HG02798 (cell line): ENCODE results near the gene SYNDIG1.

Source experiments
- ATAC-seq: cut with Tn5 transposase; IDR thresholded peaks from one replicate; pipeline ENCODE4 v1.9.1; 2021; ENCODE audit warnings: mild to moderate bottlenecking; ENCODE audit not compliant: unreplicated experiment, poor library complexity

Gene SYNDIG1

DNA sequence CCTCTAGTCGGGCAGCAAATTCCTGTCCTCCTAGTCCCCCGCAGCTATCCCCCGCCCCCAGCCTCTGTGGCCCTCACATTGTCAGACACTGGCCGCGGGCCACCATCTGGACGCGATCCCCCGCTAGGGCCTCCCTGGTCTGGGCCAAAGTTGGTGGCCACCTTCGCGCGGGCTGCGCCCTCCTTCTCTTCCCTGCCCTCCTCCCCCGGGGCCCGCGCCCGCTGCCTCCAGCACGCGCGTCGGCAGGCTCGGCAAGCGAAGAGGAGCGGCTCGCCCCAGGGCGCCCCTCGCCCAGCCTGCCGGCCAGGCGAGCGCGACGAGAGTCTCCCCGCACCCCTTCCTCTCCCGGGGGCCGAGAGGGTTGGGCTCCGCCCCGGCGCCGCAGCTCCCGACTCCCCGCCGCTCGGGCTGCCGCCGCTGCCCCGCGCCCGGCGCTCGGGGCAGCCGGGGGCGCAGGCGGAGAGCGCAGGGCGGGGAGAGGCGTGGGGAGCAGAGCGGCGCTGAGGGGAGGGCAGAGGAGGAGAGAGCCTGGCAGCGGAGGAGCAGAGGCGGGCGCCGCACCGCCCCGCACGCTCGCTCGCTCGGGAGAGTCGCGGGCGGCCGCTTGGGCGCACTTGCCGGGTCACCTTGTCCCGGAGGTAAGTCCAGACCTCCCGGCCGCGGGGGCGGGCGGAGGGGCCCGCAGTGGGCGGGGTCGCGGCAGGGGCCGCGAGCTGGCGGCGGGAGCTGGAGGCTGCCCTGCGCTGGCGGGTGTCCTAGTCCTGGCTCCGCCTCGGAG is at the start of gene SYNDIG1:
Gene SYNDIG1, plus strand, starts transcription at position 514 of the 778 bp plus-strand sequence. CDS start 73,469 bp downstream, outside the sequence.
- no peak for ATAC-seq

- no peak for ATAC-seq
Observed at GRCh38 chr20:24419786-24420185, 49.6 kb upstream of the SYNDIG1 start.

DNA sequence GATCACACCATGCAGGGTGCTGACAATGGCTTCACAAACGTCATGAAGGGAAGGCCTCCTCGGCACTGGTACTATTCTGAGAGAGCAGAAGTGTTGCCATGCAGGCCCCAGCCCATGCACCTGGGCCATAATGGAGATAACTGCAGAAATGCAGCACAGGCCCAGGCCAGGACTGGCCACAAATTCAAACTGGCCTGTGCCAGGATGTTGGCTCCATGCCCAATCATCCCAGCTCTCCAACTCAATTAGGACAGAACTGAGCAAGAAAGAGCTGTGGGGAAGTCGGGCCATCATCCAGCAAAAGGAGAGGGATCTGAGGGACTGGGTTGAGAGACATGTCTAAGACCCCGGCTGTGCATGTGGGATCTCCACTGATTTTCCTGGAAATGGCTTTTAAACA is 48.9 kb upstream of the SYNDIG1 start:
- ATAC-seq, result no peak

DNA sequence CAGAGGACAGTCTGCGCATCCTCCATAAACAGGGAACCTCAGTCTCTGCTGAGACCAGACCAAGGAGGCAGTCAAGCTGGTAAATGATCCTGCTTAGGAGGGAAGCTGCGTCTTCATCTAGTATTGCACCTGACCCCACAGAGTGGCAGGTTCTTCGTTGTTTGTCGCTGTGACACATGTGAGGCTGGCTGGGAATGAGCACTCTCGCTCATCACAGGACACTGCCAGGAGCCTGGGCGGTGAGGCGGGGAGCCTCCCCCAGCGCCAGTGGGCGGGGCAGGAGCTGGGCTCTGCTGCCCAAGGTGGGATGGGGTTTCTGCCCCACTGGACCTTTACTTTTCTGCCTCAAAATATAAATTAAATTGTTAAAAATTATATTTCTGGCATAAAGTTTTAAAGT is 48.4 kb upstream of the SYNDIG1 start:
- no peak for ATAC-seq

GRCh38 chr20:24422091-24422760 is 47.2 kb upstream of the SYNDIG1 start:
- no peak for ATAC-seq

DNA sequence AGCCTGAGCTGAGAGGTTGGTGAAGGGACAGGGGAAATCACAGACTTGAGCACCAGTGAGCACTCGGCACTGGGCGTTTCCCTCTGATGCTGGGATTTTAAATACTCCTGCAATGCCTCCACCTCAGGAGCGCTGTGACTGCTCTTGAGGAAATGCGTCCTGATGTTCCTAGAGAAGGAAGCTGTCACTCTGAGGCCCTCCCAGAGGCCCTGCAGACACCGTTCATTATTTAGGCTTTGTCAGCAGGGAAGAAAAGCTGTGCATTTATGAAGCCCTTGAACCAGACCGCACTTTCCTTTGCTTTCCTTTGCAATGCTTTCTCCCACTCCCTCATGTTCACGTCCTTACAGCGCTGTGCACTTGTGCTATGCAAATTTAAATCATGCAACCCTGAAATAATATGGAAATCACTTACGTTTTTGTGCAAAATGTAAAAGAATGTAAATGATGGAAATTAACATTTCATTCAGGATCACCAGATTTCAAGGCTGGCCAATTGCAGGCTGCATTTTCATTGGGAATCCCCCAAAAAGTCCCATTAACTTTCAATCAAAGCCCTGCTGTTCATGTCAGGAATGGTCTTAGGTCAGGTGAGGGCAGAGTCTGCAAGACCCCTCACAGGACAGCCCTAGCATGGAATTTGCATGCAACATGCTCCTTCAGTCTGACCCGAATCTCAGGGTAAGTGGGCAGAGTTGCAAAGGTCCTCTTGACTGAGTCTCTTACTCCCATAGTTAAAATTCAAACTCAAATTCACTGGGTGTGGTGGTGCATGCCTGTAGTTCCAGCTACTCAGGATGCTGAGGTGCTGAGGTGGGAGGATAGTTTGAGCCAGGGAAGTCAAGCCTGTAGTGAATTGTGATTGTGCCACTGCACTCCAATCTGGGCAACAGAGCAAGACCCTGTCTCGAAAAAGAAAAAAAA is 45.8 kb upstream of the SYNDIG1 start:
- ATAC-seq, result no peak

- peak; percentile 45 for ATAC-seq
Observed at GRCh38 chr20:24425523-24426135, 43.8 kb upstream of the SYNDIG1 start.

DNA sequence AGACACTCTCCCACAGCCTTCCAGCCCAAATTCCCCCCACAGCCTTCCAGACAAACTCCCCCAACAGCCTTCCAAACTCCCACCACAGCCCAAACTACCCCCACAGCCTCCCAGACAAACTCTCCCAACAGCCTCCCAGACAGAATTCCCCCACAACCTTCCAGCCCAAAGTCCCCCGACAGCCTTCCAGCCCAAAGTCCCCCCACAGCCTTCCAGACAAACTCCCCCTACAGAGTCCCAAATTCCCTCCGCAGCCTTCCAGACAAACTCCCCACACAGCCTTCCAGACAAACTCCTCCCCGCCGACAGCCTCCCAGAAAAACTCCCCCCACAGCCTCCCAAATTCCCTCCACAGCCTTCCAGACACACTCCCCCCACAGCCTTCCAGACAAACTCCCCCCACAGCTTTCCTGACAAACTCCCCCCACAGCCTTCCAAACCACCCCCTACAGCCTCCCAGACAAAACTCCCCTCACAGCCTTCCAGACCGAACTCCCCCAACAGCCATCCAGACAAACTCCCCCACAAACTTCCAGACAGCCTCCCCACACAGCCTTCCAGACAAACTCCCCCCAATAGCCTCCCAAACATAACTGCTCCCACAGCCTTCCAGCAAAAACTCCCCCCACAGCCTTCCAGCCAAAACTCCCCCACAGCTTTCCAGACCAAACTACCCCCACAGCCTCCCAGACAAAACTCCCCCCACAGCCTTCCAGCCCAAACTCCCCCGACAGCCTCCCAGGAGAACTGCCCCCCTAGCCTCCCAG is 38.0 kb upstream of the SYNDIG1 start:
- ATAC-seq, result no peak

DNA sequence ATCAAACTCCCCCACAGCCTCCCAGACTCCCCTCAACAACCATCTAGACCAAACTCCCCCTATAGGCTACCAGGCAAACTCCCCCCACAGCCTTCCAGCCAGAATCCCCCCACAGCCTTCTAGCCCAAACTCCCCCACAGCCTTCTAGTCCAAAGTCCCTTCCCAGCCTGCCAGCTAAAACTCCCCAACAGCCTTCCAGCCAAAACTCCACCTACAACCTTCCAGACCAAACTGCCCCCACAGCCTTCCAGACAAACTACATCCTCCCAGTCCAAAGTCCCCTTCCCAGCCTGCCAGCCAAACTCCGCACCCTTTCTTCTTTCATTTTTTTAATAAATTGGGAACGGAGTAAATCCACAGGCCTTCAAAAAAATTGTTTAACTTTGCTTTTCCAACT is 37.4 kb upstream of the SYNDIG1 start:
- ATAC-seq, result no peak

- ATAC-seq, result no peak
Observed at GRCh38 chr20:24436160-24436559, 33.3 kb upstream of the SYNDIG1 start.

DNA sequence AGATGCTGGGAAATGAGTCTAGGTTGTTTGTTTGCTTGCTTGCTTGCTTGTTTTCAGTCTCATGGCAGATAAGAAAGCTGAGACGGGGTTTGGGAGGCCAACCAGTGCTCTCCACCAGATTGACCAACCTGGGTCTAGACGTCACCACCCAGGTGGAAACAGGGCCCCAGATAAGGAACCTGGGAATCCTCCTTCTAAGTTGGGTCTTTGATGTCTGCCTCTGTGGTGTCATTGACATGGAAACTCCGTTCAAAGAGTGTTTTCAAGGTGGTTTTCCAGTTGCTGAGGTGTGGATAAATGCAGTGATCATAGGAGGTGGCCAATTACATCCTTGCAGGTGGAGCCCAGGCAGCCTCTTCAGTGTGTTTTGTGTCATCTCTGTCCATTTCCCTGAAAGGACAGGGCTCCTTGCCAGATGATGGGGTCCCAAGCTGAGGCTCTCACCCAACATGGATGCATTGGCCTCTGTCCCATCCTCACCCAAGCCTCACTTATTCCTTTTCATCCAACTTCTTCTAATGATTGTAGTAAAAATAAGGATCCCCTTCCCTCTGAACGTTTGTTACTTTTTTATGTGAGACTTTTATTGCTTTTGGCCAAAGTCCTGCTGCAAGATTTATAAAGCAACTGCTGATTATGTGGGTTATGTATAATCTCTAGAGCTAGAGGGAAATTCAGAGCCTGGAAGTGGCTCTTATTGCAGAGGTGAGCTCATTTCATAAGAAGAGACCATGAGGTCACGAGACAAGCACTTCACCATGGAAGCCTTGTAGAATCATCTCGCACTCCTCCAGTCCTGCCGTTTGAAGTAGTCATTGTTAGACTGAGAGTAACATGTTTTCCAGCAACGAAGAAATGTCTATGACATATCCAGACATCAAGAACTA is 32.0 kb upstream of the SYNDIG1 start:
- no peak for ATAC-seq

DNA sequence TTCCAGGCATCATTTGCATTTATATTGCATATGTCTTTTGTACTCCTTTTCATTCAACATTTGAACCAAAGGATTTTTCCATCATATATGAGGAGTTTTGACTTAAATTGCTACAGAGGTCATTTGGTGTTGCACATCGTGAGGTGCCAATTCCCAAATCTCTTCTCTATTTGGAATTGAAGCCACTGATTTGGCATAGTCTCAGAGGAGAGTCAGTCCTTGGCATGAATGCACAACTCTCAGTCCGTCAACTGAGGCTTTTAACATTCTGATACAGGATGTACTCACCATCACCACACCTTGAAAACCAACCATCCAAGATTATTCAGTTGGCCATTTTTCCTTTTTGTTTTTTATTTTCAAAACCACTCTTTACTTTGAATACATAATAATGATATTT is 31.1 kb upstream of the SYNDIG1 start:
- ATAC-seq, result no peak

- ATAC-seq, result no peak
Observed at GRCh38 chr20:24439737-24440387, 29.6 kb upstream of the SYNDIG1 start.

DNA sequence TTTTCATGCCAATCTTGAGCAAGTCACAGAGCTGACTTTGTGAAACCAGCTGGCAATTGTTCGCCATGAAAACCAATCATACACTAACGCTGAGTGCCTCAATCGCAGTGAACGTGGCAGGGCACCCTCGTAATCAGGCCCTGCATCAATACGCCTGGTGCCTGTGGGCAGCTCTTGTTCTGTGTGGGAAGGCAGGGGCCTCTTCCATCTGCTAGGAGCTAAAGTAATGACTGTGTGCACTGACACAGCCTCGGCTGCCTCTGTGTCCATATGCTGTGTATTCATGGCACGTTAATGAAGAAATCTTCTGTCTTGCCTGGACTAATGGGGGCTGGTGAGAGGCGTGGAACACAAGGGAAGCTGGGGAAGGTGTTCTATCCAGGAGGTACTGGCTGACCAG is 27.8 kb upstream of the SYNDIG1 start:
- no peak for ATAC-seq

GRCh38 chr20:24442909-24443308 is 26.5 kb upstream of the SYNDIG1 start:
- ATAC-seq, result no peak

- no peak for ATAC-seq
Observed at GRCh38 chr20:24443436-24443835, 26.0 kb upstream of the SYNDIG1 start.

- ATAC-seq, result no peak
Observed at GRCh38 chr20:24444526-24445190, 24.8 kb upstream of the SYNDIG1 start.
